OCI-LY1 (cell line): ENCODE measurements around the gene EXO1.

ENCODE experiments used
- EZH2 ChIP-seq: fragments of 200-600 bp; sonication (generic), shearing (Covaris generic); IDR thresholded peaks from 2 replicates; pipeline ENCODE4 v1.8.0; 2017; ENCODE audit warnings: borderline replicate concordance, mixed run types, mild to moderate bottlenecking, antibody characterized with exemption, low read length, moderate library complexity, mixed read lengths
- TF ChIP-seq, protein P1 (sequence below): fragments of 200-600 bp; sonication (generic), shearing (Covaris generic); IDR thresholded peaks from 2 replicates; pipeline ENCODE4 v1.5.1; 2017; ENCODE audit warnings: mild to moderate bottlenecking, antibody characterized with exemption, low read length, moderate library complexity, mixed read lengths

DNA sequence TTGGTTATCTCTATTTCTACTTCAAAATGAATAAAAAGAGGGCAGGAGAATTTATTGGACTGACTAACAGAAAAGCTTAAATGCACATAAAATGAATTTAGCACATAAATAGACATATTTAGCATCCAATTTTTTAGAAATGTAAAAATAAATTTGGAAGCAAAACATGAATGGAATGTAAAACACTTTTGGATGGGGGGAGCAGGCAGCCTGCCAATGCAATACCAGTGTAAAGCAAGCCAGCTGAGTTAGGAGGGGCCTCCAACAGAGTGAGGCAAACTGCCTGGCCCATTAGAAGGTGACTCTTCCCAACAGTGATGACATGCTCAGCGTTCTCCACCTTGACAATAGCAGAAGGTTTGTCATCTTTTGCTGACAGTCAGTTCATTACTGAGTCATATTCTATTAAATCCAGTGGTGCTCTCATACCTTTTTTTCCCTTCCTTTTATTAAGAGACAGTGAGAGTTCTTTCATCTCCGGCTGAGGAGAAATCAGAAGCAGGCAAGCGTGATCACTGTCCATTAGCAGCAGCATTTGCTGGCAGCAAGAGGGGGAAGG, 19.5 kb upstream of the EXO1 start:
- TF ChIP-seq, protein P1, sequence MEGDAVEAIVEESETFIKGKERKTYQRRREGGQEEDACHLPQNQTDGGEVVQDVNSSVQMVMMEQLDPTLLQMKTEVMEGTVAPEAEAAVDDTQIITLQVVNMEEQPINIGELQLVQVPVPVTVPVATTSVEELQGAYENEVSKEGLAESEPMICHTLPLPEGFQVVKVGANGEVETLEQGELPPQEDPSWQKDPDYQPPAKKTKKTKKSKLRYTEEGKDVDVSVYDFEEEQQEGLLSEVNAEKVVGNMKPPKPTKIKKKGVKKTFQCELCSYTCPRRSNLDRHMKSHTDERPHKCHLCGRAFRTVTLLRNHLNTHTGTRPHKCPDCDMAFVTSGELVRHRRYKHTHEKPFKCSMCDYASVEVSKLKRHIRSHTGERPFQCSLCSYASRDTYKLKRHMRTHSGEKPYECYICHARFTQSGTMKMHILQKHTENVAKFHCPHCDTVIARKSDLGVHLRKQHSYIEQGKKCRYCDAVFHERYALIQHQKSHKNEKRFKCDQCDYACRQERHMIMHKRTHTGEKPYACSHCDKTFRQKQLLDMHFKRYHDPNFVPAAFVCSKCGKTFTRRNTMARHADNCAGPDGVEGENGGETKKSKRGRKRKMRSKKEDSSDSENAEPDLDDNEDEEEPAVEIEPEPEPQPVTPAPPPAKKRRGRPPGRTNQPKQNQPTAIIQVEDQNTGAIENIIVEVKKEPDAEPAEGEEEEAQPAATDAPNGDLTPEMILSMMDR: no peak
- no peak for TF ChIP-seq EZH2
